Measurements from ENCODE around the gene SHTN1.
A peak's percentile ranks its signal among the peaks of the same experiment; 100 is the strongest.

SHTN1 gene

DNA sequence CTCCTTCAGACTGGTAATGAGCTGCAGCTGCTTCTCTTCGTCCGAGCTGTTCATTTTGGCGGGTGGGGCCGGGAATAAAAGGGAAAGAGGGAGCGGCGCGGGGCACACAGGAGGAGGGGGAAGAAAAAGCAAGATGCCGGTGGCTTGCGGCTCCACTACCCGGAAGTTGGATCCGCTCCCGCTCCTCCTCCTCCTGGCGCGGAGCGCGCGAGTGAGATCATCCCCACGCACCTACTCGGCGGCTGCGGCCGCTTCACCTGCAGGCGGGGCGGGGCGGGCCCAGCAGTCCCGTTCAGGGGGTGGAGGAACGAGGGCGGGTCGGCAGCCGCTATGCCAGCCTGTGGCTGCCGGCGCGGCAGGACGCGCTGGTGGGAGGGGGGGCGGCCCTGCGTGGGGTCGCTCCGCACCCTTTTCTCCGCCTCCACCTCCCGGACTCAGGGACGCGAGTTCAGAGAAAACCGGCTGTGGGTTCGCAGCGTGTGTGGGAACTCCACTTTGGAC, at the start of gene SHTN1:
Gene SHTN1, minus strand, starts transcription at position 162 of the 501 bp plus-strand sequence. Its CDS starts 108 bp downstream, at position 54.
- Histone ChIP-seq H3K9me3 (ENCODE audit: control insufficient read depth, low read length) (no peaks in the 10 kb centered on the region), H3K27me3 (ENCODE audit: control insufficient read depth, insufficient read depth, low read length) (no peaks in the 10 kb centered on the region), H3K4me3 (ENCODE audit: low read depth, low read length) (peak within 1 kb of the TSS; percentile 78), H3K4me2 (ENCODE audit: low read length) (peak within 1 kb of the TSS; percentile 96), H3K36me3 (ENCODE audit: control insufficient read depth, insufficient read depth, low read length) (no peaks in the 10 kb centered on the region), H2AFZ (peak within 1 kb of the TSS; percentile 98), H3K27ac (peak within 1 kb of the TSS; percentile 91), H3K79me2 (peaks cover 21% of the 10 kb centered on the region), H3K4me1 (peaks cover 12% of the 10 kb centered on the region), H3K9ac (peak within 1 kb of the TSS; percentile 63)
- TF ChIP-seq, protein P1, sequence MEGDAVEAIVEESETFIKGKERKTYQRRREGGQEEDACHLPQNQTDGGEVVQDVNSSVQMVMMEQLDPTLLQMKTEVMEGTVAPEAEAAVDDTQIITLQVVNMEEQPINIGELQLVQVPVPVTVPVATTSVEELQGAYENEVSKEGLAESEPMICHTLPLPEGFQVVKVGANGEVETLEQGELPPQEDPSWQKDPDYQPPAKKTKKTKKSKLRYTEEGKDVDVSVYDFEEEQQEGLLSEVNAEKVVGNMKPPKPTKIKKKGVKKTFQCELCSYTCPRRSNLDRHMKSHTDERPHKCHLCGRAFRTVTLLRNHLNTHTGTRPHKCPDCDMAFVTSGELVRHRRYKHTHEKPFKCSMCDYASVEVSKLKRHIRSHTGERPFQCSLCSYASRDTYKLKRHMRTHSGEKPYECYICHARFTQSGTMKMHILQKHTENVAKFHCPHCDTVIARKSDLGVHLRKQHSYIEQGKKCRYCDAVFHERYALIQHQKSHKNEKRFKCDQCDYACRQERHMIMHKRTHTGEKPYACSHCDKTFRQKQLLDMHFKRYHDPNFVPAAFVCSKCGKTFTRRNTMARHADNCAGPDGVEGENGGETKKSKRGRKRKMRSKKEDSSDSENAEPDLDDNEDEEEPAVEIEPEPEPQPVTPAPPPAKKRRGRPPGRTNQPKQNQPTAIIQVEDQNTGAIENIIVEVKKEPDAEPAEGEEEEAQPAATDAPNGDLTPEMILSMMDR (IDR thresholded peaks at IDR 0.05) = no peak

- Histone ChIP-seq H3K4me1 (no peaks in the 10 kb centered on the region), H3K36me3 (ENCODE audit: control insufficient read depth, insufficient read depth, low read length) (no peaks in the 10 kb centered on the region), H3K27ac (no peak overlapping the region), H3K4me2 (ENCODE audit: low read length) (no peak overlapping the region), H2AFZ (no peak overlapping the region), H3K79me2 (no peaks in the 10 kb centered on the region), H3K4me3 (ENCODE audit: low read depth, low read length) (no peak overlapping the region), H3K27me3 (ENCODE audit: control insufficient read depth, insufficient read depth, low read length) (no peaks in the 10 kb centered on the region), H3K9me3 (ENCODE audit: control insufficient read depth, low read length) (no peaks in the 10 kb centered on the region), H3K9ac (no peak overlapping the region)
- TF ChIP-seq, protein P1 (IDR thresholded peaks at IDR 0.05) = no peak
These were observed 48.5 kb upstream of the SHTN1 start for GRCh38 chr10:117053482-117053881.

DNA sequence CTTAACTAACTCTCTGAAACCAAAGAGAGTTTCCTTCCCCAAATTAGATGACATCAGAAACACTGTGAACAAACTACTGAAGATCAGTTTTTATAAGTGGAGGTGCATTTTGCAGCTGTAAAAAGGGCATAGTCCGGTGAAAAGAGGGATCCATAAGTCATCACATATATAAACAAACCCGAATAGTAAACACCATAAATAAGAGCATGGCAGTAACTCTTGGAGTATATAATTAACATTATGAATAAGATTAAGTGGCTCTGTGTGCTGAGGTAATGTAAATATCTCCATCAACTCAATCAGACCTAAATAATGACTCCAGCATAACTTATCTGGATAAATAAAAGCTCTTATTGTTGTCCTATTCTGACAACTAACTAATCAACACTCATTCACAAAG, 43.0 kb upstream of the SHTN1 start:
- no peaks in the 10 kb centered on the region for H3K4me1 ChIP-seq
- no peak overlapping the region for H3K9ac ChIP-seq
- no peak overlapping the region for H2AFZ ChIP-seq
- no peak overlapping the region for H3K4me3 ChIP-seq (ENCODE audit: low read depth, low read length)
- no peak overlapping the region for H3K27ac ChIP-seq
- no peak overlapping the region for H3K4me2 ChIP-seq (ENCODE audit: low read length)
- H3K9me3 ChIP-seq (ENCODE audit: control insufficient read depth, low read length) = no peaks in the 10 kb centered on the region
- no peaks in the 10 kb centered on the region for H3K79me2 ChIP-seq
- TF ChIP-seq, protein P1 (IDR thresholded peaks at IDR 0.05) = no peak
- no peaks in the 10 kb centered on the region for H3K36me3 ChIP-seq (ENCODE audit: control insufficient read depth, insufficient read depth, low read length)
- H3K27me3 ChIP-seq (ENCODE audit: control insufficient read depth, insufficient read depth, low read length) = no peaks in the 10 kb centered on the region

GRCh38 chr10:117016266-117016665, 11.3 kb upstream of the SHTN1 start:
- Histone ChIP-seq H3K27me3 (ENCODE audit: control insufficient read depth, insufficient read depth, low read length) (no peaks in the 10 kb centered on the region), H3K9ac (no peak overlapping the region), H3K4me2 (ENCODE audit: low read length) (no peak overlapping the region), H3K27ac (no peak overlapping the region), H3K4me3 (ENCODE audit: low read depth, low read length) (no peak overlapping the region), H3K9me3 (ENCODE audit: control insufficient read depth, low read length) (no peaks in the 10 kb centered on the region), H2AFZ (no peak overlapping the region), H3K36me3 (ENCODE audit: control insufficient read depth, insufficient read depth, low read length) (no peaks in the 10 kb centered on the region), H3K4me1 (no peaks in the 10 kb centered on the region), H3K79me2 (no peaks in the 10 kb centered on the region)
- TF ChIP-seq, protein P1 (IDR thresholded peaks at IDR 0.05) = no peak

DNA sequence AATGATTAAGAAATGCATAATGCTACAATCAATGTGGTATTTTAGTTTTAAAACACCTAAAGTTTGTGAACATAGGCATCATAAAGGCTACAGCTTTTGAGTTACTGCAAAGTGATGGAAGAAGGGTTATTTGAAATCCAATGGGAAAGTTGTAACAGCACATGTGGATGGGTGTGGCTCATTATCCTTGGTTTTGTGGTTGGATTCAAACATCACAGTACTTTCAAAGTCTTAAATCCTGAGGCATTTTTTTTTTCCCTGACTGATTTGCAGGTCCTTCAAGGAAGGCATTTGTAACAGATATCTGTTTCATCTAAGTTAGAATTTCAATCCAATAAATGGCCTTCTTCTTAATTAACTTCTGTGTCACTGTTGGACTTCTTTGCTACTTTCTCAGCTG, 9.8 kb upstream of the SHTN1 start:
- no peak overlapping the region for H3K4me2 ChIP-seq (ENCODE audit: low read length)
- TF ChIP-seq, protein P1 (IDR thresholded peaks at IDR 0.05) = no peak
- no peak overlapping the region for H2AFZ ChIP-seq
- no peaks in the 10 kb centered on the region for H3K4me1 ChIP-seq
- H3K27me3 ChIP-seq (ENCODE audit: control insufficient read depth, insufficient read depth, low read length) = no peaks in the 10 kb centered on the region
- no peak overlapping the region for H3K27ac ChIP-seq
- no peak overlapping the region for H3K9ac ChIP-seq
- no peaks in the 10 kb centered on the region for H3K36me3 ChIP-seq (ENCODE audit: control insufficient read depth, insufficient read depth, low read length)
- H3K9me3 ChIP-seq (ENCODE audit: control insufficient read depth, low read length) = no peaks in the 10 kb centered on the region
- no peak overlapping the region for H3K4me3 ChIP-seq (ENCODE audit: low read depth, low read length)
- H3K79me2 ChIP-seq = no peaks in the 10 kb centered on the region

Measured in parathyroid adenoma (tissue), 2 donors.